HepG2 (cell line): Measurements from ENCODE around the gene FAM167B. TPM values are rescaled to one million over a fixed set of nuclear protein-coding genes. Genes with fewer than 3 reads are reported as not detected.

Experiments used
- ARNT ChIP-seq: fragments of 450-650 bp; IDR thresholded peaks from 2 replicates; pipeline ENCODE4 v1.6.1; 2017
- DPF2 ChIP-seq: sonication (generic); formaldehyde crosslinking; IDR thresholded peaks from 2 replicates; pipeline ENCODE4 v1.4.0; 2020; ENCODE audit warnings: mild to moderate bottlenecking, low read depth, missing genetic modification reagents, borderline replicate concordance
- HBP1 ChIP-seq: IDR thresholded peaks from 2 replicates; pipeline ENCODE4 v1.6.1; 2016; ENCODE audit warnings: low read depth, control low read depth
- JUN ChIP-seq: sonication (generic); formaldehyde crosslinking; IDR thresholded peaks from 2 replicates; pipeline ENCODE4 v1.4.0; 2020; ENCODE audit warnings: mild to moderate bottlenecking, missing genetic modification reagents
- KAT8 ChIP-seq: IDR thresholded peaks from 2 replicates; pipeline ENCODE4 v1.6.1; 2016; ENCODE audit warnings: missing genetic modification reagents, missing compliant biosample characterization
- KMT2A ChIP-seq: sonication (generic); formaldehyde crosslinking; IDR thresholded peaks from 2 replicates; pipeline ENCODE4 v1.4.0; 2020; ENCODE audit warnings: missing genetic modification reagents
- SMAD1 ChIP-seq: sonication (generic); formaldehyde crosslinking; IDR thresholded peaks from 2 replicates; pipeline ENCODE4 v1.4.0; 2020; ENCODE audit warnings: missing genetic modification reagents, low read depth, mild to moderate bottlenecking, borderline replicate concordance
- SOX5 ChIP-seq: IDR thresholded peaks from 2 replicates; pipeline ENCODE4 v1.6.1; 2016; ENCODE audit warnings: borderline replicate concordance
- TCF12 ChIP-seq, 2 experiments: fragments of 450-650 bp in 1 of 2; sonication (generic) in 1 of 2; formaldehyde crosslinking in 1 of 2; IDR thresholded peaks; 2 replicates each; pipeline versions ENCODE4 v1.6.1 to v1.8.0; 2017 to 2022; ENCODE audit warnings: antibody characterized with exemption in 1 of 2, mild to moderate bottlenecking in 1 of 2, missing genetic modification reagents in 1 of 2, moderate library complexity in 1 of 2
- THRA ChIP-seq: sonication (generic); formaldehyde crosslinking; IDR thresholded peaks from 2 replicates; pipeline ENCODE4 v1.4.0; 2020; ENCODE audit warnings: missing genetic modification reagents, borderline replicate concordance
- YEATS4 ChIP-seq: sonication (generic); formaldehyde crosslinking; IDR thresholded peaks from 2 replicates; pipeline ENCODE4 v1.4.0; 2020; ENCODE audit warnings: missing genetic modification reagents, borderline replicate concordance
- YY1 ChIP-seq: IDR thresholded peaks from 2 replicates; pipeline ENCODE4 v1.6.1; 2011; ENCODE audit warnings: low read length, low read depth, moderate library complexity, mild to moderate bottlenecking; ENCODE audit not compliant: insufficient read depth, insufficient replicate concordance
- ZFP36 ChIP-seq: fragments of 150-350 bp; IDR thresholded peaks from 2 replicates; pipeline ENCODE4 v1.6.1; 2018; ENCODE audit warnings: borderline replicate concordance, low read length, low read depth; ENCODE audit not compliant: partially characterized antibody
- ZHX2 ChIP-seq, 2 experiments: sonication (generic) in 1 of 2; formaldehyde crosslinking in 1 of 2; IDR thresholded peaks; 2 replicates each; pipeline versions ENCODE4 v1.6.1 to v1.9.0; 2014 to 2022; ENCODE audit warnings: antibody characterized with exemption in 1 of 2, borderline replicate concordance in 1 of 2, inconsistent platforms in 1 of 2, low read depth in 1 of 2, missing genetic modification reagents in 1 of 2
- ZNF44 ChIP-seq: sonication (generic); formaldehyde crosslinking; IDR thresholded peaks from 2 replicates; pipeline ENCODE4 v1.5.1; 2020; ENCODE audit warnings: mild to moderate bottlenecking, missing genetic modification reagents
- ZNF740 ChIP-seq: sonication (generic); formaldehyde crosslinking; IDR thresholded peaks from 2 replicates; pipeline ENCODE4 v1.4.0; 2020; ENCODE audit warnings: missing genetic modification reagents
- ZNF775 ChIP-seq: sonication (generic); formaldehyde crosslinking; IDR thresholded peaks from 2 replicates; pipeline ENCODE4 v1.4.0; 2020; ENCODE audit warnings: missing genetic modification reagents, mild to moderate bottlenecking, moderate library complexity, borderline replicate concordance
- ZSCAN30 ChIP-seq: sonication (generic); formaldehyde crosslinking; IDR thresholded peaks from 2 replicates; pipeline ENCODE4 v1.5.0; 2020; ENCODE audit warnings: mild to moderate bottlenecking, missing genetic modification reagents
- polyA plus RNA-seq, 8 experiments: library from polyadenylated mRNA; depleted of rRNA in 3 of 8; stranded (reverse) in 7 of 8; unstranded in 1 of 8; fragments of >200 nt; fragmentation: Illumina TruSeq in 4 of 8; extraction: Trizol in 4 of 8; gene quantifications; 2 replicates each; pipeline versions ENCODE4 v1.2.1 to v1.2.3, GENCODE V29; 2011 to 2016; ENCODE audit warnings: low read depth in 4 of 8, missing spikeins in 1 of 8, mixed read lengths in 1 of 8; ENCODE audit not compliant: insufficient read depth in 1 of 8
- total RNA-seq, 5 experiments: library from RNA; depleted of rRNA; stranded (reverse); fragments of >200 nt; fragmentation: Illumina TruSeq; extraction: Trizol; gene quantifications; 2 replicates each; pipeline ENCODE4 v1.2.3, GENCODE V29; 2016; ENCODE audit warnings: low read depth in 1 of 5

FAM167B gene
- total and polyA plus RNA-seq, 2 of the 13 experiments (the other 11 are each of a cell fraction or from before 2014, with no cell fraction given) = 0.15 to 0.70 TPM

- TF ChIP-seq THRA (CRISPR knock-in tag) = no peak
- no peak for TF ChIP-seq ZFP36
- TF ChIP-seq JUN (CRISPR knock-in tag) = no peak
- no peak for TF ChIP-seq ARNT
- no peak for TF ChIP-seq ZNF44 (CRISPR knock-in tag)
- no peak for TF ChIP-seq SMAD1
- TF ChIP-seq YY1 = peak; percentile 65
- TF ChIP-seq ZHX2 (IDR thresholded peaks at IDR 0.05; ENCODE audit: low read depth) = 0 out of 2 replicates have a peak, but pooled peaks have one; percentile 31
- no peak for TF ChIP-seq ZHX2 (CRISPR knock-in tag; IDR thresholded peaks at IDR 0.05; ENCODE audit: borderline replicate concordance)
- no peak for TF ChIP-seq SOX5 (CRISPR knock-in tag)
- TF ChIP-seq DPF2 (CRISPR knock-in tag) = no peak
- no peak for TF ChIP-seq ZSCAN30
- TF ChIP-seq TCF12 (IDR thresholded peaks at IDR 0.05) = no peak
- TF ChIP-seq TCF12 (CRISPR knock-in tag; IDR thresholded peaks at IDR 0.05) = no peak
- no peak for TF ChIP-seq ZNF775 (CRISPR knock-in tag)
- peak; percentile 60; the same call in 1 of the 2 replicates for TF ChIP-seq ZNF740 (CRISPR knock-in tag)
- TF ChIP-seq HBP1 (CRISPR knock-in tag) = peak; percentile 52; the same call in 1 of the 2 replicates
- no peak; the same call in 1 of the 2 replicates for TF ChIP-seq YEATS4 (CRISPR knock-in tag)
- TF ChIP-seq KMT2A (CRISPR knock-in tag) = no peak
- peak; percentile 83 for TF ChIP-seq KAT8
Measured at GRCh38 chr1:32205401-32206370, 41.3 kb upstream of the FAM167B start, which contains the start of gene IQCC (continued).
